Stimulated activated naive CD8-positive, alpha-beta T cell treated with anti-CD3 and anti-CD28 coated beads, Interleukin-15, amount 100 ng/mL, for 72 hours (primary cell): Measurements from ENCODE around the gene CDCA7.
A peak's percentile ranks its signal among the peaks of the same experiment; 100 is the strongest.
"Not testable (repeated sequence)": the region's sequence is repeated elsewhere in the genome, so short reads cannot be mapped to it uniquely, and the experiment has no call there.

Experiments
- ATAC-seq: fragments of 150-1000 bp; cut with Tn5 transposase; 2 replicates; pipeline ENCODE4 v1.10.0; 2021; ENCODE audit warnings: mild to moderate bottlenecking, moderate library complexity
- DNase-seq, 2 donors: peaks; one replicate each; pipeline ENCODE4 v3.0.0; 2021 to 2022
- H3K27ac Mint-ChIP-seq, 2 donors: one replicate each; pipeline ENCODE4 v1.8.0; 2022; ENCODE audit warnings: mild to moderate bottlenecking in 2 of 2, mixed read lengths in 2 of 2, moderate library complexity in 2 of 2
- H3K27me3 Mint-ChIP-seq: one replicate; pipeline ENCODE4 v1.8.0; 2022; ENCODE audit warnings: mixed read lengths
- H3K4me1 Mint-ChIP-seq: one replicate; pipeline ENCODE4 v1.8.0; 2022; ENCODE audit warnings: mild to moderate bottlenecking, mixed read lengths
- H3K4me3 Mint-ChIP-seq, 2 donors: one replicate each; pipeline ENCODE4 v1.8.0; 2022; ENCODE audit warnings: mild to moderate bottlenecking in 2 of 2, mixed read lengths in 2 of 2, moderate library complexity in 1 of 2
- H3K9me3 Mint-ChIP-seq, 2 donors: one replicate each; pipeline ENCODE4 v1.8.0; 2022; ENCODE audit warnings: mixed read lengths in 2 of 2

The CDCA7 gene

DNA sequence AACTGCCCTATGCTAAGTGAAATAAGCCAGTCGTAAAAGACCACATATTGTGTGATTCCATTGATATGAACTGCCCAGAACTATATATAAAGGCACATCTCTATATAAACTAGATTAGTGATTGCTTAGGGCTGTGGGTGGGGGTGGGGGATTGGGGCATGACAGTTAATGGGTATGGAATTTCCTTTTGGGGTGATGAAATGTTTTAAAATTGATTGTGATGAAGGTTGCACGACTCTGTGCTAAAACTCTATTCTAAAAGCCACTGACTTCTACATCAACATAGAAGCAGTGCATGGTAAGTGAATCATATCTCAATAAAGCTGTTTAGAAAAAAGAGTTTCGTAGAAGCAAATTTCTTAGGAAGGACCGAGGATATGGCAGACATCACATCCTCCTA, 53.0 kb downstream of the CDCA7 start:
- Mint-ChIP-seq H3K4me1 (peaks cover 2% of the 10 kb centered on the region), H3K27me3 (peaks cover 27% of the 10 kb centered on the region), H3K4me3 (no peak overlapping the region), H3K9me3 (no peaks in the 10 kb centered on the region), H3K27ac (no peak overlapping the region)
- ATAC-seq (no peak), DNase-seq (no peak)

DNA sequence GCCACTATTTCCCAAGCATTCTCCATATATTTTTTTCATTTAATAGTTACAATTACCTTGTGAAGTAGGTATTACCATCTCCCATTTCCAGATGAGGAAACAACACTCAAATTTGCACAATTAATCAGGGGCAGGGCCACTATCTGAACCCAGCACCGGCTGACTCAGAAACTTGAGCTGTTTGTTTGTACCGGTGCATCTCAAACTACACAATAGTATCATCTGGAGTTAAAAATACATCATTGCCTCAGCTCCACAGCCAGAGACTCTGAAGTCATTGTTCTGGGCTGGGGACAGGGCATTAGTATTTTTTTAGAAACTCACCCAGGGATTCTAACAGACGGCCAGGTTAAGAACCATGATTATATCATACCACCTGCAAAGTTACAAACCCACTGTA, 55.9 kb downstream of the CDCA7 start:
- ATAC-seq (no peak), DNase-seq (no peak)
- Mint-ChIP-seq H3K4me3 (no peak overlapping the region), H3K27ac (no peak overlapping the region), H3K27me3 (peaks cover 21% of the 10 kb centered on the region), H3K9me3 (no peaks in the 10 kb centered on the region), H3K4me1 (no peaks in the 10 kb centered on the region)

GRCh38 chr2:173412628-173413027, 58.0 kb downstream of the CDCA7 start:
- ATAC-seq, result no peak
- H3K27me3 Mint-ChIP-seq, result peaks cover 30% of the 10 kb centered on the region

GRCh38 chr2:173414823-173415322, 60.2 kb downstream of the CDCA7 start:
- ATAC-seq (no peak), DNase-seq (no peak)
- Mint-ChIP-seq H3K27me3 (peaks cover 30% of the 10 kb centered on the region), H3K9me3 (no peaks in the 10 kb centered on the region), H3K4me1 (no peaks in the 10 kb centered on the region), H3K4me3 (no peak overlapping the region), H3K27ac (peak overlapping the region in 1 of 2 donors; percentile 57)

More at GRCh38 chr2:173412628-173413027, 58.0 kb downstream of the CDCA7 start:
- DNase-seq, result no peak
- Mint-ChIP-seq H3K27ac (no peak overlapping the region), H3K9me3 (no peaks in the 10 kb centered on the region), H3K4me3 (no peak overlapping the region), H3K4me1 (no peaks in the 10 kb centered on the region)

DNA sequence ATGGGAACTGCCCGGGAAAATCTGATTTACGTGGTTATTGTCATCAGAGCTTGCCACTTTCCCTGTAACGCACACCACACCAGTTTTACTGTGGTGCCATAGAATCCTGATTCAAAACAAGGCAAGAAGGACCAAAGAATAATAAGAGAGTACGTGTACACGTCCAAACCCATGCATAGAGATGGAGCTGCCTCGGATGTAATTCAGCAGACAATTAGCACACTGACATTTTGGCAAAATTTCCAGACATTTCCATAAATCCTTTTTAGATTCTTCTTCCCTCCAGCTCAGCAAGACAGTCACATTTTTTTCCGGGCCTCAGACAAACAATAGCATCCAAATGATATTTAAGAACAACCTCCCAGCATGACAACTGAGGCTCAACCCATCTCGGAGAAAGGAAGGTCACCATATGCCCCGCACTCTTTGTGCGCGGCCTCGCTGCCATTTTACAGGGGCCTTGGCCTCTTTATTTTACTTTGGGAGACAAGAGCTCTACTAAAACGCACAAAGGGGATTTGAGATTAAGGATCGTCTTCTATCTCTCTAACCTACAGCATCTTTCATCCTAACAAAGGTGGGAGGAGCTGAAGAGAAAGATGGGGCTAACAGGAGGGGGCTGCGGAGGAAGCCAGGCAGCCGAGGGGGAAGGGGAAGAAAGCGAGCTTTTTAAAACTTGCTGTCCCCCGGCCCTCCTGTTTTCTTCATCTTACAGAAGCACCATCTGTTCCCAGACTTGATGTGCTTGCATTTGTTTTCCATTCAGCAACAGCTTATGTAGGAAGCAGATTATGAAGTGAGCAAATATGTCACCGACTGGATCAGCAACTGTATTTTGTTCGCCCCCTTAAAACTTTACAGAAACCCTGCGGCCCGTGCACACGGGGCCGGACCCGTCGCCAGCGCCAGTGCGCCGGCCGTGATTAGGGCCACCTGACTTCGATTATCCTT, 61.0 kb downstream of the CDCA7 start:
- no peaks in the 10 kb centered on the region for H3K9me3 Mint-ChIP-seq
- H3K4me3 Mint-ChIP-seq, result no peak overlapping the region
- peaks cover 37% of the 10 kb centered on the region for H3K27me3 Mint-ChIP-seq
- no peaks in the 10 kb centered on the region for H3K4me1 Mint-ChIP-seq
- DNase-seq, result no peak
- peak overlapping the region in 1 of 2 donors; percentile 57 for H3K27ac Mint-ChIP-seq
- ATAC-seq, result no peak

DNA sequence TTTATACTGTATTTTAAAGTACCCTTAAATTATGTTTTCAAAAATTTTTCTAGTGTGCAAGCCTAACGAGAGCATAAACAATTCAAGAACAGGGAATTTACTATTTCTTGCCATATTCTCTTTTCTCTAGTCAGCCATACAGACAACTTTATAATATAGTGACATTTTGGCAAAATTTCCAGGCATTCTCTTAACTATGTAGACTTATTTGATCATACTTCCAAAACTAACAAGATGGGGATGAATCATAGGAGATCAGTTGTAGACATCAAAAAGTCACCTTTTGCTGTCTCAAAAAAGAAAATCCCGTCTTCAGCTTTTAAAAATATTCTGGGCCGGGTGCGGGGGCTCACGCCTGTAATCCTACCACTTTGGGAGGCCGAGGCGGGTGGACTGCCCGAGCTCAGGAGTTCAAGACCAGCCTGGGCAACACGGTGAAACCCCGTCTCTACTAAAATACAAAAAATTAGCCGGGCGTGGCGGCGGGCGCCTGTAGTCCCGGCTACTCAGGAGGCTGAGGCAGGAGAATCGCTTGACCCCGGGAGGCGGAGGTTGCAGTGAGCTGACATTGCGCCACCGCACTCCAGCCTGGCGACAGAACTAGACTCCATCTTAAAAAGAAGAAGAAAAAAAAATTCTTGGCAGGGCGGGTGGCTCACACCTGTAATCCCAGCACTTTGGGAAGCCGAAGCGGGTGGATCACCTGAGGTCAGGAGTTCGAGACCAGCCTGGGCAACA, 61.9 kb downstream of the CDCA7 start:
- not testable (repeated sequence) for H3K4me1 Mint-ChIP-seq, DNase-seq, H3K4me3 Mint-ChIP-seq, H3K27ac Mint-ChIP-seq, ATAC-seq, H3K9me3 Mint-ChIP-seq
- peaks cover 45% of the 10 kb centered on the region for H3K27me3 Mint-ChIP-seq

GRCh38 chr2:173417341-173417740, 62.7 kb downstream of the CDCA7 start:
- no peak for DNase-seq
- Mint-ChIP-seq H3K9me3 (no peaks in the 10 kb centered on the region), H3K27ac (no peak overlapping the region), H3K4me3 (no peak overlapping the region), H3K4me1 (no peaks in the 10 kb centered on the region), H3K27me3 (peaks cover 53% of the 10 kb centered on the region)
- ATAC-seq, result no peak

DNA sequence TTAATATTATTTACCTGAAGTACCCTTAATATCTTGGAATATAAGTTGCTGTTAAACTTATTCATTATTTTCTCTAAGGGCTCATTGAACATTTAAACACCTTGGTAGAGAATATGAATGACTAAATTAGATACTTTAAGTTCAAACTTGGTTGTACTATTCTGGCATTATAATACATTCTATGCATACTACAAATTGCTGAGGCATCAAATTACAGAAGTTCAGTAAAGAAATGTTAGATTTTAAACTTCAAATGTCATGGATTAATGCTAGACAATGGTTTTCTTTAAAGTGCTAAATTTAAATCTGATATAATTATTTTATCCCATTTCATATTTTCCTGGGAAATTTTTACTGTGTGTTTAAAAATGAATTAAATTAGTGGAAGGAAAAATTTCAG, 63.1 kb downstream of the CDCA7 start:
- no peak for ATAC-seq
- no peak for DNase-seq
- Mint-ChIP-seq H3K27ac (no peak overlapping the region), H3K4me1 (no peaks in the 10 kb centered on the region), H3K4me3 (no peak overlapping the region), H3K27me3 (peaks cover 53% of the 10 kb centered on the region), H3K9me3 (no peaks in the 10 kb centered on the region)
